Aorta (tissue), 5 donors: Measurements from ENCODE around the gene PLCG2. TPM values are rescaled to one million over a fixed set of nuclear protein-coding genes. Genes with fewer than 3 reads are reported as not detected.

Experiments
- ATAC-seq: fragments of 200-7000 bp; cut with Tn5 transposase; one replicate; pipeline ENCODE4 v1.9.1; 2022; ENCODE audit warnings: moderate library complexity; ENCODE audit not compliant: low FRiP score
- DNase-seq, 2 donors: peaks; one replicate each; pipeline ENCODE4 v3.0.0-alpha.2; 2020
- H3K27ac ChIP-seq, 2 donors: one replicate each; pipeline ENCODE4 v1.5.1; 2013; ENCODE audit warnings: low read length in 2 of 2, mild to moderate bottlenecking in 2 of 2, moderate library complexity in 2 of 2, control low read depth in 1 of 2, inconsistent platforms in 1 of 2, low read depth in 1 of 2
- H3K27me3 ChIP-seq, 2 donors: one replicate each; pipeline ENCODE4 v1.6.1; 2013; ENCODE audit warnings: control low read depth in 1 of 2, low read length in 1 of 2, mild to moderate bottlenecking in 1 of 2, moderate library complexity in 1 of 2; ENCODE audit not compliant: insufficient read depth in 2 of 2, control insufficient read depth in 1 of 2
- H3K36me3 ChIP-seq, 2 donors: one replicate each; pipeline ENCODE4 v1.6.1; 2013; ENCODE audit warnings: control low read depth in 1 of 2, low read length in 1 of 2, mild to moderate bottlenecking in 1 of 2; ENCODE audit not compliant: insufficient read depth in 2 of 2, control insufficient read depth in 1 of 2
- H3K4me1 ChIP-seq, 2 donors: one replicate each; pipeline ENCODE4 v1.6.1; 2013; ENCODE audit warnings: low read length in 2 of 2, control low read depth in 1 of 2, mild to moderate bottlenecking in 1 of 2, moderate library complexity in 1 of 2; ENCODE audit not compliant: insufficient read depth in 2 of 2, control insufficient read depth in 1 of 2
- H3K4me3 ChIP-seq, 2 donors: one replicate each; pipeline ENCODE4 v1.5.1; 2013; ENCODE audit warnings: low read length in 2 of 2, control low read depth in 1 of 2, mild to moderate bottlenecking in 1 of 2
- H3K9me3 ChIP-seq: one replicate; pipeline ENCODE4 v1.6.1; 2013; ENCODE audit warnings: mild to moderate bottlenecking, low read length; ENCODE audit not compliant: control insufficient read depth
- WGBS, 2 donors: extraction: QIAGEN DNeasy Blood & Tissue Kit; methylation state at CpG; one replicate each; pipeline ENCODE4 v1.1.7; 2013; 5-methylcytosine and 5-hydroxymethylcytosine counted together
- intact Hi-C, 2 donors: fragments of 100-400 bp; cut with DNase I; formaldehyde crosslinking; loops; one replicate each; pipeline versions ENCODE4 v1.14.2 to v1.15.0; 2022
- polyA plus RNA-seq, 2 donors: library from polyadenylated mRNA; stranded (reverse); fragments of 200-250 nt; gene quantifications; one replicate each; pipeline ENCODE4 v1.2.3, GENCODE V29; 2013
- total RNA-seq, 2 donors: library from RNA; stranded (reverse); fragmentation: NEBNext Ultra II Directional; extraction: Animal tissue kit (Norgen Biotek cat#: 25700); gene quantifications; one replicate each; pipeline ENCODE4 v1.2.1, GENCODE V29; 2021
- donor health status: healthy with polysubstance abuse.
- donor health status: Bipolar disorder and iron deficiency.
- donor health status: DM: no; HTN: no; CAD: no.
- donor health status: DM: no; HTN: no; CAD: no.
- donor health status: DM: yes; HTN: yes; CAD: no.

Gene PLCG2
- total and polyA plus RNA-seq, 4 donors = 2.5 to 48.4 (median 12.1) TPM

DNA sequence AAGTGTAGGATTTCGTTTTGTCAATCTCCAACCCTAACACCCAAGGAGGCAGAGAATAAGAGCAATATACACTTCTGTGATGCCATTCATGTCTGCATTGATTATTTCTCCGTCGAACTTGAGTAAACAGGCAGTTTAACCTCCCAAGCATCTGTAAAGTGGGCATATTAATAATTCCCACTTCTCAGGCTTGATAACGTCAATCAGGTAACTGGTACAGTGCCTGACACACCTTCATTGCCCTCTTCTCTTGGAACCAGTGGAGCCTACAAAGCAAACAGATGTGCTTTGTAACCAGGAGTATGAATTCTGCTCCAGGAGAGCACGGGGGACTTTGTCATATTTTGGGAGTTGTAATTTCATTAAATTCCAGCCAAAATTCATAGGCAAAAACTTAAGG lies 32.5 kb upstream of the PLCG2 start:
- intact Hi-C loops = no loop called here
- H3K27ac ChIP-seq = no peak overlapping the region
- no peaks in the 10 kb centered on the region for H3K36me3 ChIP-seq
- no peak for ATAC-seq
- peak overlapping the region in 1 of 2 donors; percentile 33 for H3K4me3 ChIP-seq
- DNase-seq = no peak
- WGBS, 2 donors = 51 to 52% methylated on average over 5 of the region's 5 CpGs
- no peaks in the 10 kb centered on the region for H3K9me3 ChIP-seq
- H3K4me1 ChIP-seq = no peaks in the 10 kb centered on the region
- H3K27me3 ChIP-seq = no peaks in the 10 kb centered on the region

DNA sequence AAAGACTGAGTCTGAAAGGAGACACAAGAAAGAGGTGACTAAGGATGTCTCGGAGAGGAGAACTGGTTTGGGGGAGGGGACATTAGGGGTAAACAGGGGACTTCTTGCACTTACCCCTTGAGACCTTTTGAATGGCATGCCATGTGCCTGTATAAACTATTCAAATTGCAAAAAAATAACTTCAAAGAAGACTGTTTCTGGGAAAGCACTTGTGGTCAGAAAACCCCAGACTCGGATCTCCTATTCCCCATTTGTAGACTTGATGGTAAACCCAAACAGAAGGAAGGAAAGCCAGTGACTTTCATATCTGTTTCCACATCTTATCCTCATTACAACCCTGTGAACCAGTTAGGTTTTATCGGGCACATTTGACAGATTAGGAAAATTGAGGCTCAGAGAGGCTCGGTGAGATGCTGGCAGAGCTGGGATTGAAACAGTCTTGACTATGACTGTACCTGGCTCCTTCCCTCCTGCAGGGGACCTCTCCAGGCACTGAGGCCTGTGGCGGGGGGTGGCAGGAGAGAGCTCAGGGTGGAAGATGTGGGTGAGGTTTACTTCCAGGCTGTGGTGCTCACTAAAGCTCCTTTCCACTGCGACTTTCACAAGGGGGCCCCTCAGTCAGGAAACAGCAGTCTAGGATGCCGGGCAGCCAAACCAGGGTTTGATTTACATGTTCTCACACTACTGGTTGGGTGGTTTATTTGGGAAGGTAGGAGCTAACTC lies 30.5 kb upstream of the PLCG2 start:
- Histone ChIP-seq H3K36me3 (no peaks in the 10 kb centered on the region), H3K4me1 (no peaks in the 10 kb centered on the region), H3K4me3 (no peak overlapping the region), H3K27me3 (no peaks in the 10 kb centered on the region), H3K27ac (no peak overlapping the region), H3K9me3 (no peaks in the 10 kb centered on the region)
- ATAC-seq = no peak
- intact Hi-C loops = no loop called here
- WGBS, 2 donors = 49 to 57% methylated on average over 7 of the region's 7 CpGs
- DNase-seq = no peak

DNA sequence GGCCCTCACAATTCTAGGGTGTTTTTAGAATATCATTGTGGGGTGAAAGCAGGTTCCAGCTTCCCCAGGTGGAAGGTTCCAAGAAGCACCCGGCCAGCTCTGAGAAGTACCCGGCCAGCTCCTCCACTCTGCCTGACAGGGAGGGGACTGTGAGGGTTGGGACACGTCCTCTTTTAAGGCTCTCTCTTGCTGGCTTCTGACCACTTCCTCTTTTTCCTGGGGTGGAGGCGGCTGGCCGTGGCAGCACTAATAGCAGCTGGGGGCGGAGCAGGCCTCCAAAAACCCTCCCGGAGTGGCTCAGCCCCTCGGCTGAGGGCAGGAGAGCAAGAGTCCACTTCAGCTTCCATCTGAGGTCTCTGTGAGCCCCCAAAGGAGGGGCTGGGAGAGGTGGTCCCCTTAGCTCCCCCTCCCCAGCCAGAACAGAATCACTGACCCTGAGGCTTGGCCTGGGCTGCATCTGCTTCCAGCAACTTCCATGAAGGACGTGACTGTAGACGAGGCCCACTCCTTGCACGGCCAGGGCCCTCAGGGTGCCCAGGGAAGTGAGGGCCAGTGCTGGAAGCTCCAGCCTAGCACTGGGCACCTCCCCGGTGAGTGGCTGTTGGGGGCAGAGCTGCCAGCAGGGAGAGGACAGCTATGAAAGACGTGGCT lies 26.7 kb upstream of the PLCG2 start:
- Histone ChIP-seq H3K4me3 (no peak overlapping the region), H3K4me1 (no peaks in the 10 kb centered on the region), H3K9me3 (no peaks in the 10 kb centered on the region), H3K27ac (no peak overlapping the region), H3K36me3 (no peaks in the 10 kb centered on the region), H3K27me3 (no peaks in the 10 kb centered on the region)
- peak in 1 of 2 donors; percentile 85 for DNase-seq
- intact Hi-C loops = no loop called here
- 67 to 68% methylated on average over 13 of the region's 13 CpGs for WGBS, 2 donors
- ATAC-seq = peak; percentile 76

DNA sequence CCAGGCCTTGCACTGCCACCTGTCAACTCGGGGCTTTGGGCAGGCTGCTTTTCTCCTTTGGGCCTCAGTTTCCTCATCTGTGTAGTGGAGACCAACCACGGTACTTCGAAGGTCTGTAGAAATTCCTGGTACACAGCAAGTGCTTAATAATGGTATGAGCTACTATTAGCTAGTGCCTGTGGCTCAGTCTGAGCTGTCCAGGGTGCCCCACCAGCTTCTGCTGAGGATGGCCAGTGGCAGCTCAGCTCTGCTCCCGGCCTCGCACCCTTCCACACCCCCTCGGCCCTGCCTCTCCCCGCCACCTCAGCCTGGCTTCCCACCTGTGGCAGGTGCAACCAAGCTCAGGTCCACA lies 26.2 kb upstream of the PLCG2 start:
- intact Hi-C loops = no loop called here
- H3K27me3 ChIP-seq = no peaks in the 10 kb centered on the region
- no peaks in the 10 kb centered on the region for H3K4me1 ChIP-seq
- no peak overlapping the region for H3K27ac ChIP-seq
- no peak for ATAC-seq
- no peaks in the 10 kb centered on the region for H3K36me3 ChIP-seq
- no peak overlapping the region for H3K4me3 ChIP-seq
- no peak for DNase-seq
- H3K9me3 ChIP-seq = no peaks in the 10 kb centered on the region
- WGBS, 2 donors = 91 to 93% methylated on average over 7 of the region's 7 CpGs

DNA sequence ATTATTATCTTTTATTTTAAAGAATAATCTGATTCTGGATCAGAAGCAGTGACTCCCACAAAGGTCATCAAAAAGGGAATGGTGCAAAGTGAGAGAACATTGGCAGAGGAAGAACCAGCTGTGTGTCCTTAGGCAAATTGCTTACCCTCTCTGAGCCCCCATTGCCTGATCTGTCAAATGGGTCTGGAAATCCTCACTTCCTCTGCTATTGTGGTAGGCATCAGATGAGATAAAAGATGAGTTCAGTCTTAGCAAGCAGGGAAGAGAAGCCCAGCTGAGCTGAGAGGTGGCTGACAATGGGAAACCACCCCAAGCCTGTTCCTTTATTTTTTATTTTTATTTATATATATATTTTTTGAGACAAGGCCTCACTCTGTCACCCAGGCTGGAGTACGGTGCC lies 24.2 kb upstream of the PLCG2 start:
- Histone ChIP-seq H3K36me3 (no peaks in the 10 kb centered on the region), H3K4me1 (no peaks in the 10 kb centered on the region), H3K27me3 (no peaks in the 10 kb centered on the region), H3K9me3 (no peaks in the 10 kb centered on the region), H3K27ac (no peak overlapping the region), H3K4me3 (no peak overlapping the region)
- WGBS, 2 donors = 83 to 90% methylated on average over 1 of the region's 1 CpG
- DNase-seq (no peak), ATAC-seq (no peak)
- intact Hi-C loops = no loop called here

DNA sequence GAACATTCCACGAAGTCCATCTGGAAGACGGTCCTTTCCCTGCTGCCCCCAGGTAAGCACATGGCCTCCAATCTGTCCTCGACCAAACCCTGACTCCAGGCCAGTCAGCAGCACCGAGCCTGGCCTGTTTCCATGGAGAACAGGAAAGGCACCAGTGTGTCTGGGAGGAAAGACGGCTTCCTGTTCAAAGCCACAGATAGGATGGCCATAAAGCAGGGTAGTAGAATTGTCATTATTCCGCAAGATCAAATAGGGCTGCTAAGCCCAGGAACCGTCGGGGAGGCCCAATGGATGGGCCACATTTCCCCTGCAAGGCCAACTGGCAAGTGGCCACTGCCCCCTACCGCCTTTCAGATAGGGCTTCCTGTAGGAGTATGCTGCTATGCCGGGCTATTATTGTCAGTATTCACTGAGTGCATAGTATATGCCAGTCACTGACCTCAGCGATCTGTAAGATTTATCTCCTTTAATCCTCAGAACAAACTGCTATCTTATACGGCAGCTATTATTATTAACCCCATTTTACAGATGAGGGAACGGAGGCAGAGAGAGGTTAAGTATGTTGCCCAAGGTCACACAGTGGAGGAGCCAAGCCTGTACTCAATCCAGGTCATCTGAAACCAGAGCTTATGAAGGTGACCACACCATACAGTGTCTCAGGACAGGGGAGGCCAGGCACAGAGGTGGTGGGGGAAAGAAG lies 23.0 kb upstream of the PLCG2 start:
- ATAC-seq (no peak), DNase-seq (peak in 1 of 2 donors; percentile 59)
- WGBS, 2 donors = 54 to 55% methylated on average over 13 of the region's 13 CpGs
- H3K36me3 ChIP-seq = no peaks in the 10 kb centered on the region
- no peak overlapping the region for H3K4me3 ChIP-seq
- no peaks in the 10 kb centered on the region for H3K9me3 ChIP-seq
- H3K27ac ChIP-seq = no peak overlapping the region
- no peaks in the 10 kb centered on the region for H3K27me3 ChIP-seq
- H3K4me1 ChIP-seq = no peaks in the 10 kb centered on the region
- intact Hi-C loops = no loop called here

DNA sequence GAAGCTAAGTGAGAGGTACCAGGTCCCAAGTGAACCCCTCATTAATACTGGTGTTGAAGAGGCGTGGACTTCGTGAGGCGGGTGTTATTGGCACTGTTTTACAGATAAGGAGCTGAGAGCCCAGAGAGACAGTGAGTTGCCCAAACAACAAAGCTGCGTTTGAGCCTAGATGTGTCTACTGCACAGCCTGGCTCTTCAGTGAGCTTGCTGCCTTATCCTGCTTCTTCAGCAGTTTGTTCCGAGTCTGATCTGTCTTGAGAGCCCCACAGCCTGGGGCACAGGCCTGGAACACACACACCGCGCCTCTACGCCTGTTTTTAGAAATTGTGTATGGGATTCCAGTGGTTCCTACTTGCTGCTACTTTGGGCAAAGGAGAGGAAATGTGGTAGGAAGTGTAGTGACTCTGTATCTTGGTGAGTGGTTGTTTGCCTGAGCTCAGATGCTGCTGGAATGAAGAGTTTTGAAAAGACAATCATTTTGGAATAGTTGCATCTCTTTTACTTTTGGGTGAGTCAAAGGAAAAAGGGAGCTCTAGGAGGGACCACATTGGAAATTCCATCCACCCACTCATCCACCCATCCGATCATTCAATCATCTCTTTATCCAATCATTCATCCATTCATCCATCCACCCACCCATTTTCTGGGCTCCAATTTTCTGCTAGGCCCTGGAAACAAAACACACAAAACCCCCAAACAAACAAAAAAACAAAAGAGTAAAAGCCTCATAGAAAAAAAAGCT lies 22.3 kb upstream of the PLCG2 start:
- intact Hi-C loops = no loop called here
- WGBS, 2 donors = 67 to 75% methylated on average over 9 of the region's 9 CpGs
- H3K27ac ChIP-seq = no peak overlapping the region

DNA sequence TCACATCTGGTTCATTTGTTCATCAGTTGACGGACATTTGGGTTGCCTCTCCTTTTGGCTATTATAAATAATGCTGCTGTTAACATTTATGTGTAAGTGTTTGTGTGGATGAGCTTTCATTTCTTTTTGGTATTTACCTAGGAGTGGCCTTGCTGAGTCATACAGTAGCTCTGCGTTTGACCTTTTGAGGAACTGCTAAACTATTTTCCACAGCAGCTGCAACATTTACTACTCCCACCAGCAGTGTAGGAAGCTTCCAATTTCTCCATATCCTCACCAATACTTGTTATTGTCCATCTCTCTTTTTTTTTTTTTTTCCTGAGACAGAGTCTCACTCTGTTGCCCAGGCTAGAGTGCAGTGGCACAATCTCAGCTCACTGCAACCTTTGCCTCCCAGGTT lies 20.7 kb upstream of the PLCG2 start:
- Histone ChIP-seq H3K27me3 (no peaks in the 10 kb centered on the region), H3K27ac (no peak overlapping the region), H3K4me1 (no peaks in the 10 kb centered on the region), H3K36me3 (no peaks in the 10 kb centered on the region), H3K4me3 (no peak overlapping the region), H3K9me3 (no peaks in the 10 kb centered on the region)
- intact Hi-C loops = no loop called here
- ATAC-seq (no peak), DNase-seq (no peak)
- WGBS, 2 donors = 32 to 36% methylated on average over 2 of the region's 2 CpGs

More for the DNA sequence above, 22.3 kb upstream of the PLCG2 start:
- Histone ChIP-seq H3K4me3 (no peak overlapping the region), H3K9me3 (no peaks in the 10 kb centered on the region), H3K36me3 (no peaks in the 10 kb centered on the region), H3K27me3 (no peaks in the 10 kb centered on the region), H3K4me1 (no peaks in the 10 kb centered on the region)
- DNase-seq (no peak), ATAC-seq (no peak)
